Activated naive CD4-positive, alpha-beta T cell (primary cell): ENCODE data around the gene TEX2.
"Not testable (repeated sequence)": the region's sequence is repeated elsewhere in the genome, so short reads cannot be mapped to it uniquely, and the experiment has no call there.

ENCODE experiments used
- DNase-seq, 4 experiments: peaks; one replicate each; lab custom pipeline; 2025; lab: John Stamatoyannopoulos, UW

The TEX2 gene

DNA sequence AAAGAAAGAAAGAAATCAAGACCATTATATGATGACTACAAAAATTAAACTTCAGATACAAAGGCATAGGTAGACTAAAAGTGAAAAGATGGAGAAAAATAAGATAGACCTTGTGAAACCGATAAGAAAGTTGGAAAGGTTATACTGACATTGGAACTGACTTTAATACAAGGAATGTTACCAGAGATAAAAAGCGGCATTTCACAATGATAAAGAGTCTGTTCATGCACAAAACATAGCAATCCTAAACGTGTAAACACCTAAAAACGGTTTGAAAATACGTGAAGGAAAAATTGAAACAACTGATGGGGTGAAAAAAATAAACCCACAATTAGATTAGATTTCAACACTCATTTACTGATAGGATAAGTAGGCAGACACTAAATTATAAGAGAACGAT, 123.5 kb downstream of the TEX2 start:
- DNase-seq = no peak

DNA sequence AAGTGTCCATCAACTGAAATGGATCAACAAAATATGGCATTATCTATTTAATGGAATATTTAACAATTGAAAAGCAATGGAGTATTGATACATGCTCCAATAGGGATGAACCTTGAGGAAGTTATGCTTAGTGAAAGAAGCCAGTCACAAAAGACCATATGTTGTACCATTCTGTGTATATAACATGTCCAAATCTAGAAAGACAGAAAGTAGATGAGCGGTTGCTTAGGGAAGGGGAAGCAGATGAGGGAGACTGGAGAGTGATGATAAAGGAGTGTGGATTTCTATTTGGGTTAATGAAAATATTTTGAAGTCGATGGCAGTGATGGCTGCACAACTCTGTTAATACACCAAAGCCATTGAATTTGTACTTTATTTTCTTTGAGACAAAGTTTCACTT, 124.6 kb downstream of the TEX2 start:
- DNase-seq = no peak

DNA sequence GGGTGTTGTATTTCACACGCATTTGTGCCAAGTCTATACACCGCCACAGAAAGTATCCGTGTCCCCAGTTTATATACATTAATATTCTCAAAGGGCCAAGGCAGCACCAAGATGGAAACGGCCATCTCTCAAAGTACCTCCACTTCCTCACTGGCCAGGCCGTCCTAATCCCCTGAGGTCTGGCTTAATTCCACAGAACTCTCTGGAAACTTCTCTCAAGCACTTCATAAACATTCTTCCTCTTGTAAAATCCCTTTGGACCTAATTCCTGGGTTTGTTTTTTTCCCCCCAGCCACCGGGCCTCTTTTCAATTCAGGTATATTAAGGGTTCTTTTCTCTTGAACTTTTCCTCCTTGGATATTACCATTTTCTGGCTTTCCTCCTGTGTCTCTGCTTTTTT, 128.1 kb downstream of the TEX2 start:
- DNase-seq = no peak

DNA sequence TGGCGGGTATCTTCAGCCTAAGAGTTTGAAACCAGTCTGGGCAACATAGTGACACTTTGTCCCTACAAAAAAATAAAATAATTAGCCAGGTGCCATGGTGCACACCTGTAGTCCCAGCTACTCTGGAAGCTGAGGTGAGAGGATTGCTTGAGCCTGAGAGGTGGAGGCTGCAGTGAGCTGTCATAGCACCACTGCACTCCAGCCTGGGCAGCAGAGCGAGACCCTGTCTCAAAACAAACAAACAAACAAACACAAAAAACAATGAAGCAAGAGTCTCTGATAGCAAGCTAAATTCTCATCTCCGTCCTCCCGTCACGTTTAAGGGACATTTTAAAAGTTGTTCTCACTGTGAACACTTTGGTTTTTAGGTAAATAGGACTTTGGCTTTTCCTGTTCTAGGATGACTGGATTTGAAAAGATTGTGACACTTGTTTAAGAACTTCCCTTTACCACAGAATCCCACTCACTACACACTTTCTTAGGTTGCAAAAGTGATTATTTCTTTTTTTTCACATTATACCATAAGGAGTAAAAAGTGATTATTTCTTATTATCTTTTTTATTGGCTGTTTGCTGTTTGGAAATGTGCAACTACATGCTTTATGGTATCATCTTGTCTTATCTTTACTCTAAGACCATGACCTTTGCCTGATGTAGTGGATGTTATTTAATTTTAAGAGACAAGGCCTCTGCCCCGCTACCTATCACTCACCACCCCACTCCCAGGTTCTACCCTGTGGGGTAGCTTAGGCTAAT, 128.7 kb downstream of the TEX2 start:
- DNase-seq = no peak

DNA sequence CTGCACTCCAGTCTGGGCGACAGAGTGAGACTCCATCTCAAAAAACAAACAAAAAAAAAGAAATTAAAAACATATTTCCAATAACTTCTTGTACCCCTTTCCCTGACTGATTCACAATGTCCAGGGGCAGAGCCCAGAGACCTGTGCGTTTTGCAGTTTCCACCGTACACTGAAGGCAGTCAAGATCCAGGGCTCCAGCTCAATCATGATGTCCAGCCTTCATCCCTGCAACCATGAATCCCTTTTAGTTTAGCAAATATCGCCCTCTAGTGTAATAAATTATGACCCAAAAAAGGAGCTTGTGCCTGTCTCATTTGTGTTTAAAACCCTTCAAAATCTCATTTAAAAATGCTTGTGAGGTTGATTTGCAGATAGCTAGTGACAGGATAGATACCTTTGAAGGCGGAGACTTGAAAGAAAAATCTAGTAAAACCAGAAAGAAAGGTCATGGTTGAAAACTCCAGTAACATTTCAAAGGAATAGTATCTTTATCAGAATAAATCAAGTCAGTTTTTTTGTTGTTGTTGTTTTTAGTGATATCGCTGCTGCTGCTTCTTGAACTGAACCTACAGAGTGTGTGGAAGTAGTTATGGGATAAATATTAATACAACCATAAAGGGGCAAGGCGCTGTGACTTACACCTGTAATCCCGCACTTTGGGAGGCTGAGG, 129.4 kb downstream of the TEX2 start:
- no peak for DNase-seq

DNA sequence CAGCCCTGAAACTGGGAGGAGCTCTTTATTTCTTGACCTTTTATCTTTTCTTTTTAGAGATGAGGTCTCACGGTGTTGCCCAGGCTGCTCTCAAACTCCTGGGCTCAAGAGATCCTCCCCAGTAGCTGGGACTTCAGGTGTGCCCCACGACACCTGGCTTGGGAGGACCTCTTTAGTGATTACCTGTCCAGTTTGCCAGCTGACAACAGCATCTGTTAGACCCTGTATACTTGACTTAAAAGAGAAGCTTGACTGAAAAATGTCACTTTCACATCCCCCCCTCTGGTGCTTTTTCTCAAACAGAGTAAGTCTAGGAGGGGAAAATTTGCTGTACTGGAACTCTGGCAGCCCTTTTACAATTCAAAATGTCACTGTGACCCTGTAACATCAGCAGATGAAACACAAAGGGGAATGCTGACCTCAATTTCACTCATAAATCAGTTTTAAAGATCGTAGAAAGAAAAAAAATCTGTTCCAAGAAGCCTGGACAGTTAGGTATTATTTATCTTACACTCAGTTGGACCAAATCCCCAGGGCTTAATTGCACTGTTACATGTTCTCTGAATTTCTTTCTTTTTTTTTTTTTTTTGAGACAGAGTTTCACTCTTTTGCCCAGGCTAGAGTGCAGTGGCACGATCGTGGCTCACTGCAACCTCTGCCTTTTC, 131.3 kb downstream of the TEX2 start:
- no peak for DNase-seq

DNA sequence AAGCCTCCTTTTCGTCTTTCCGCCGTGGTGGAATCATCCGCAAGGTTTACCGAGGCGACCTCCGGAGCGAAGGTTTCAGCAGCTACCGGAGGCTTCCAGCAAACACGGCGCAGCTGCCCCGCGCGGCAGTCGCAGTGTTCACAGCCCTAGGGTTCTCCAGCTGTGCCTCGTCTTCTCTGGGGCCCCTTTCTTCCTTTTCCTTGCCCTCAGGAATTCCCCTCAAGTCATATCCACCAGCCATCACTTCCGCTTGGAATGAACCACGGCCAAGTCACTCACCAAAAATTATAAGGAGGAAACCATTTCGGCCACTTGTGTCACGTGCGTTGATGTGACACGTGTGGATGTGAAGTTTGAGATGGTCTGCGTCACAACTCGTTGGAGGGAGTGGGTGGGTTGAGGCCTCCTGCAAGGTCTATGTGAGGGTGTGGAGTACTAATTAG, 132.5 kb downstream of the TEX2 start:
- DNase-seq = no peak

DNA sequence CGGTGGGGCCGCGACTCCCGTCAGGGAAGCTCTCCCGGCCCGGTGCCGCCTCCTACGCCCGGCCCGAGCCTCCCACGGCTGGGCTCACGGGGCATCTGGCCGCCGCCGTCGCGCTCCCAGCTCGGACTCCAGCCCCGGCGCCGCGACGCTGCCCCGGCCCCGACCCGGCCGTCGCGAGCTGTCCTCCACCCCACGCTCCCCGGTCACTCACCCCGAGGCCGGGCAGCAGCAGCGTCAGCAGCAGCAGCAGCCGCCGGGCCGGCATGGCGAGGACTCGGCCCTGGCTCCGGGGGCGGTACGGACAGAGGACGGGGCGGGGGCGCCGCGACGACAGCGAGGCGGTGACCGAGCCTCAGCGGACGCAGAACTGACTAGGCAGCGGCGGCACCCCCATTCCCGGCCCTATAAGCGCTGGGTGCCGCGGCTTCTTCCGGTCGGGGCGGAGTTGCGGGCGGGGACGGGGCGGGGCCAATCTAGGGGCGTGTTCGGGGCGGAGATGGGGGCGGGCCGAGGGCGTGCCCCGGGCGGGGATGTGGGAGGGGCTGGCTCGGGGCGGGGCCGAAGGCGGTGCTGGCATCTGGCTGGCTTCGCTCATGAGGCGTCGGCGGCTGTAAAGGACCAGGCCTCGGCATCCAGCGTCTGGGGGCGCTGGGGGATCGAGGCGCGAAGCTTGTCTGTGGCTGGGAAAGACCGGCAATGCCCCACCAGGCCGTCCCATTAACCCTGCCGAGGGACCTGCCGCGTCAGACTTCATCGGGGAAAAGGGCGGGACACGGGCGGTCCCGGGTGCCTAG, 133.1 kb downstream of the TEX2 start, which contains the start of gene ERN1:
Gene ERN1, minus strand, starts transcription at position 380 of the 794 bp plus-strand sequence. Its CDS starts 115 bp downstream, at position 265.
- DNase-seq = peak; percentile 91 to 95 (median 91)

DNA sequence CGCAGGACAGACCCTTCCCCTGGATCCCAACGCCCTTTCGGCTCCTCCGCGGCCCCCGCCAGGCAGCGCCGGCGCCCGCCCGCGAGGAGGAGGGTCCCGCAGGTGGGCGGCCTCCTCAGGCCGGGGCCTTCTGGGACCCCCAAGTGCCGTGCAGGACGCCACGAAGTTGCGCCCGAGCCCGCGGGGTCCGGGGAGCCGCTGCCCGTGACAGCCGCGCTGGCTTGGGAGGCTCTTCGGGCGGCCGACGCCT, 133.6 kb downstream of the TEX2 start:
- DNase-seq = no peak

DNA sequence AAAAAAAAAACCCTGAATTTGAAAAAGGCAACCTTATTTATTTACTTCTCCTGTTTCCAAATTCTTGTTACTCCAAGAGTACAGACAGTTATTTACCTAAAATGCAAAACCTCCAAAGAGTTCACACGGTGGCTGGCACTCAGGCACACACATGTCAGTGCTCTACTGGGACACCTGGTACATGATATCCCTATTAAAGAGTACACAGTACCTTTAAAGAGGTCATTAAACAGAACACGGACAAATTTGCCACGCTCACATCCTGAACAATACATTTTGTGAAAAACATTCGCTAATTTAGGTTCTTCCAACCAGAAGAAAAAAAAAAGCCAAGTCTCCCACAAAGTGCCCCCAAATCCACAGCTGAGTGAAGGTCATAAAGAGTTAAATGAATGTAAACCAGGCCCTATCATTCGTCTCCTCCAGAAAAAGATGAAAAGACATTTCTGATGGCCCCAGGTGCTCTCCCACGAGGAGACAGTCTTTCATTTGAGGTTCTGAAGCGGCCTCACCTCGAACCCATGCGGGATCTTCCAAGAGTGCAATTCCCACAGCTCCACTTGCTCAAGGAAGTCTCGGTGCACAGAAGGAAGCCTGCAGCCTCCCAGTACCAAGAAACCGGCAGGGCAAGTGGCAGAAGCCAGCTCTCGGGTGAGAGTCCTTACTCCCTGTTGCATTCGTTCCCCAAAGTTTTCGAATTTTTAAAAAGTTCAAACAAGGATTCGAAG, 134.1 kb downstream of the TEX2 start:
- no peak for DNase-seq

DNA sequence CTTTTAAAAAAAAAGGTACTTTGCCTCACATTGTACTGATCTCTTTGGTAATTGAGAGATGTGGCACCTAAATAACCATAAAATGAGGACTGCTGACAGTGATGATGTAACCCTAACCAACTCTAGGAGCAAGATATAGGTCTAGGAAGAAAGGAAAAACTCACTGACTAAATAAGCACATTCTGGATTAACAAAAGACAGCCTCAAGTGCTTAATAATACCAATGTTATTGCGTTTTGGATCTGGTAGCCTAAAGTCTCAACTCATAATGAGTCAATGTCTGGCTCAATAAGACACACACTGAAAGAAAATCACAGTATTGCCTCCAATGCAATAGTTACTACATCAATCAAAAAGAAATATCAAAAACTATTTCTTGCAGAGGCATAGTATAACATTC, 136.1 kb downstream of the TEX2 start:
- DNase-seq = no peak

DNA sequence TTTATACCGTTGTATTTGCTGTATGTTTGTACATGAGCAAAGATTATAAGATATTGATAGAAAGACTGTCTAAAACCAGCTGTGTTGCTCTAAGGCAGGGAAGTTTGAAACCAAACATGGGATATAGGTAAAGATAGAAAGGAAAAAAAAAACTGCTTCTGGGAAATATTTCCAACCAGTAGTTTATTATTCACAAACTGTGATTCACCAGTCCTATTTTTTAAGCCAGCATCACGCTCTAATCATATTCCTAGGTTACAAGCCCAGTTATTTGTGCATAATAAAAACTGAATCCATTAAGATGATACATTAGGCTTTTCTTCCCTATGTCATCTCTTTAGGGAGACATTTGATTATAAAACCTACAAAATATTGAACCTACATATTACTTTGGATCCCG, 137.1 kb downstream of the TEX2 start:
- DNase-seq = no peak

DNA sequence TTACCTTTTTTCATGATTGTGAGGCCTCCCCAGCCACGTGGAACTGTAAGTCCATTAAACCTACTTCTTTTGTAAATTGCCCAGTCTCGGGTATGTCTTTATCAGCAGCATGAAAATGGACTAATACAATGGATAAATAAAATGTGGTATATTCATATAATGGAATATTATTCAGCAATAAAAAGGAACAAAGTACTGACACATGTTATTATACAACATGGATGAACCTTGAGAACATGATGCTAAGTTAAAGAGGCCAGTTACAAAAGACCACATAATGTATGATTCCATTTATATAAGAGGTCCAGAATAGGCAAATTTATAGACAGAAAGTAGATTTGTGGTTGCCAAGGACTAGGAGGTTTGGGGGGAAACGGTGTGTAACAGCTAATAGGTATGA, 138.5 kb downstream of the TEX2 start:
- DNase-seq = no peak

DNA sequence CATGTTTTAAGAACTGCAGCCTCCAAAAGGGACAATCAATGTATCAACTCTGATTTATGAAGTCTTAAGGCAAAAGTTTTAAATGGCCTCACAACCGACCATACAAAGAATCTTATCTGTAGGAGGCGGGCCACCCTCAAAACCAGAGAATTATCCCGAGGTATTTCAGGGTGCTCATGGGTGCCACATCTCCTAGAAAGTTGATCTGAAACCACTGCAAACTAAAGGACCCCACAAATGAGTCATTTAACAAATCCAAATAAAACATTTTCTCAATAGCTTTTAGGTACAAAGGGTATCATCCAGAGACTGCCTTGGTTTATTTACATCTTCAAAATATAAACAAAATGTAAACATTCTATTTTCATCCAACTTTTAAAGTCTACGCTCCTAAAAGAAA, 139.9 kb downstream of the TEX2 start:
- no peak for DNase-seq

DNA sequence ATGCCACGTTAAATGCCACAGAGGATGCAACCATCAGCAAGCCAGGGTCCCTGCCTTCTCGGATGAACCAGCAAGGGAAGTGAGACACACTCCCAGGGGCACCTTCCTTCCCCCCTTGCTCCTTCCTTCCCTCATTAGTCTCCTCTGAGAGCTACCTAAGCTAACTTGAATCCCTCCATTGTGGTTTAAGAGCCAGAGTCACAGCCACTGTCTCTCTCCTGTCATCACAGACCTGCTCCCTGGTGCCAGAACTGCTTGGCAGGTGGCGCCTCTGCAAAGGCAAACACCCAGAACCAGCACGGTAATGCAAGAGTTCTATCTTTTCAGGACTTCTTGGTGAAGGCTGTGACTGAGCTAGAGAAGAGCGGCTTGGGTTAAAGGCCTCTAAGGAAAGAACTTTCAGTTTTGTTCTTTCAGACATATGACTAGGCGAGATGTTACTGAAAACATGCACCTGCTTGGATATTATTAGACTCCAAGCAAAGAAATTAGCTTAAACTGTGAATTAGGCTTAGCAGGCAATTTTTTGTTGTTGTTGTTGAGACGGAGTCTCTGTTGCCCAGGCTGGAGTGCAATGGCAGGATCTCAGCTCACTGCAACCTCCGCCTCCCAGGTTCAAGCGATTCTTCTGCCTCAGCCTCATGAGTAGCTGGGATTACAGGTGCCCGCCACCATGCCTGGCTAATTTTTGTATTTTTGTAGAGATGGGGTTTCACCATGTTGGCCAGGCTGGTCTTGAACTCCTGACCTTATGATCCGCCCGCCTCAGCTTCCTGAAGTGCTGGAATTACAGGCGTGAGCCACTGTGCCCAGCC, 141.9 kb downstream of the TEX2 start:
- not testable (repeated sequence) for DNase-seq

DNA sequence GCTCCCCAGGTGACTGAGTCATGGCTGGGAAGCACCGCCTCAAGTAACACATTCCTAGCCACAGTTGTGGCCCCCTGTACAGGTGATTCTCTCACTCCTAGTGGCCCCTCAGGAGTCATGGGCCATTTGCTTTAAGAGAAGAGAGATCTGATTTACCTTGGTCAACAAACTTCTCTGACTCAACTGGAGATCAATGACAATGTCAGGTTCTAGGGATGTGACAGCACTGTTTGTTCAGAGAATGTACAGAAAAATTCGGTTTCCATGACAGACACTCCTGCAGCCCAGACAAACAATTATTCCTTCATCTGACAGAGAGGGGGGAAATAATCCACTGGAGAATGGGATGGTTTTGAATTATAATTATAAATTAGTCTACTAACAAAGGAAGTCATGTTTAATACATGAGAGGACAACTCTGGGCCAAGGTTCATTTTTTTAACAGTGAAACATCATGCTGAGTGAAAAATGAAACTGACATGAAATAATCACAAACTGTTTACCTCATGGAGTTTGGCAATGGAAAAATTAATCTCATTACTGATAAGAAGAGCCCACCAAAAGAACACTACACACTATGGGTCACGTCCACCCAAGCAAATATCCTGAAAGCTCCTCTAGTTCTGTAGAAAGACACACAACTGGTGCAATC, 142.8 kb downstream of the TEX2 start:
- DNase-seq = no peak

DNA sequence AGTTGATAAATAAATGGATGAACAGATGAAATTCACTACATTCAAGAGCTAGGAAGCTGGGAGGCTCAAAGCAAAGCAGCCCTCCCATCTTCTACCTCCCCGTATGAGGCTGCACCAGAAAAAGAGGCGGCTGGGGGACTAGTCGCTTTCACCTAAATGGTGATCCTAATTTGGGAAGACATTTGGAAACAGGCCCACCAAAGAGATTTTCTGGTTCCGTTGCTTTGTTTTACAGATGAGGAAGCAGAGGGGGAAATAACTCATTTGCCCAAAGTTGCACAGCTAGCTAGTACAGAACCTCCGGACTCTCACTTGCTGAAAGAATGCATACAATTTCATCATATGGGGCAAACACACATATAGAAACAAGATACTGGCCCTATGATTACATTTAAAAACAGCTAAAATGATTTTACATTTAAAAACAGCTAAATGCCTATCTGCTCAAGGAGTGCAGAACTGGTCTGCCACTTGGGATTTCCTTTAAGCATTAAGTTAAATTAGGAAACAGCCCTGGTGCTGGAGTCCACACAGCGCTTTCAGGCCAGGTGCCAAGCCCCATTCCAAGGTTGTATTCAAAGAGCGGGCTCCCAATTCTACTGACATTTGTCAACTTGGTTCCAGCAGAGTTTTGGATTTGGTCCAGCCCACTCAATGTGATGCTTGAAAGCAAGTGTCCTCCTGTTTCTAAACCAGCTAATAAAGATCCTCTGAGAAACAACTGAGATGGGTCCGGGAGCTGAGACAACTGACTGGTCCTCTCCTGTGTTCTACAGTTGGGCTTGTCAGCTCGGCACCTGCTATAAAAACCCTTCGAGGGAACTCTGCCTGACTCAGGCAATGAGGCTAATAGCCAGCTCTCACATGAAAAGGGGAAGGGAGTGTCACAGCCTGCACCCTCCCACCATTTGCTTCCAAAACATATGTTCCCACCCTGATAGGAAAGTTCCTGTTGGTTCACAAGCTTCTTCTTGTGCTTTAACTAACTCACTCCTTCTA, 144.8 kb downstream of the TEX2 start:
- DNase-seq = no peak

DNA sequence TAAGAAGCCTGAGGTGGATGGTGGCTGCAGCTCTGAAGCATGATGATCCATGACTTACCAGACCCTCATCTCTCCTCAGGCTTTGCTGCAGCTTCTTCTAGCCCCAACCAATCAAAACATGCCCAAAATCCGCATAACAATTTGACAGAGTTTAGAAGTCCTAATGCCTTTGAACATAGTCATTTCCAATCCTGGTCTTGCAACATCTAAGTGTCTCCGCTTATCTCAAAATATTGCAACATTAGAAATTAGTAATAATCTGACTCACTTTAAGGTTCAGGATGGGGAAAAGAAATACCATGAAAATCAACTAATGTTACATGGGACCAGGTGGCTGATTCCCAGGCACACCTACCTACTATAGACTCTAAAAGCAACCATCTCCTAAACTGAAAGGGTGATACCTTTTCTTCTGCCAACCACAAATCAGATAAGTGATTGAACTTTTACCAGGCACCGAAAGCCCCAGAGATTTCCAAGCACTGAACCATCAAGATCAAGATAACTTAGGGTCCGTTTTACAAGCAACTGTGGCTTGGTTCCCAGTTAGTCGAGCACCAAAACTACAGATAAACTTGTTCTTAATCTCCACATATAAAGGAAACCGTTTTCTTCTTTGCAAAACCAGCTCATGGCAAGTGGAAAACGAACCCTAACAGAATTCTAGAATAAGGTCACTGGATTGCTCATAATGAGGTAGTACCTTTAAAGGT, 147.1 kb downstream of the TEX2 start:
- no peak for DNase-seq
